Measurements from ENCODE around the gene SLFNL1.

DNA sequence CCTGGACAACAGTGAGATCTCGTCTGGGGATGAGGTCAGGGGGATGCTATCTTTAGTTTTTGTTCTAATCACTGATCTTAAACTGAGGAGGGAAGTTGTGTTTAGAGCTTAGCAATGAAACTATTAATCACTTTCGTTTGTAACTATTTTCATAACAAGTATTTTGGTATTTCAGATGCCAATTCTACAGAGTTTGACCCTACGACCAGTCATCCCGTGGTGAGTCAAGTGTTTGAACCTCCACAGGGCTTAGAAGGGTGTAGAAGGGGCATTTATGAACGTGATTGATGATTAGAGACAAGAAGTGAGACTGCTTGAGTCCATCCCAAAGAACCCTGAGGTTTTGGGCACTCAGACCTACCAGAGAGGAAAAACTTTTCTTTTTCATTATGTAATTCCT is 15.6 kb downstream of the SLFNL1 start:
- TF ChIP-seq, protein P1, sequence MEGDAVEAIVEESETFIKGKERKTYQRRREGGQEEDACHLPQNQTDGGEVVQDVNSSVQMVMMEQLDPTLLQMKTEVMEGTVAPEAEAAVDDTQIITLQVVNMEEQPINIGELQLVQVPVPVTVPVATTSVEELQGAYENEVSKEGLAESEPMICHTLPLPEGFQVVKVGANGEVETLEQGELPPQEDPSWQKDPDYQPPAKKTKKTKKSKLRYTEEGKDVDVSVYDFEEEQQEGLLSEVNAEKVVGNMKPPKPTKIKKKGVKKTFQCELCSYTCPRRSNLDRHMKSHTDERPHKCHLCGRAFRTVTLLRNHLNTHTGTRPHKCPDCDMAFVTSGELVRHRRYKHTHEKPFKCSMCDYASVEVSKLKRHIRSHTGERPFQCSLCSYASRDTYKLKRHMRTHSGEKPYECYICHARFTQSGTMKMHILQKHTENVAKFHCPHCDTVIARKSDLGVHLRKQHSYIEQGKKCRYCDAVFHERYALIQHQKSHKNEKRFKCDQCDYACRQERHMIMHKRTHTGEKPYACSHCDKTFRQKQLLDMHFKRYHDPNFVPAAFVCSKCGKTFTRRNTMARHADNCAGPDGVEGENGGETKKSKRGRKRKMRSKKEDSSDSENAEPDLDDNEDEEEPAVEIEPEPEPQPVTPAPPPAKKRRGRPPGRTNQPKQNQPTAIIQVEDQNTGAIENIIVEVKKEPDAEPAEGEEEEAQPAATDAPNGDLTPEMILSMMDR (IDR thresholded peaks at IDR 0.05) = no peak
- TF ChIP-seq POLR2A (IDR thresholded peaks at IDR 0.05) = no peak

All from suprapubic skin (tissue), 3 donors.